SK-N-SH (cell line): ENCODE data around the gene ERC2. TPM values are rescaled to one million over a fixed set of nuclear protein-coding genes. Genes with fewer than 3 reads are reported as not detected.

Experiments
- CTCF ChIA-PET: fragments of 300-600, 350-600 bp; formaldehyde crosslinking; extraction: SDS; loops from one replicate; lab custom pipeline; 2021; lab: Yijun Ruan, JAX
- POLR2A ChIA-PET: fragments of 350-600 bp; sonication (Branson Sonifier 250); formaldehyde crosslinking; extraction: SDS; loops from one replicate; lab custom pipeline; 2020; ENCODE audit warnings: antibody characterized with exemption, inconsistent platforms; lab: Yijun Ruan, JAX
- DNase-seq: peaks from one replicate; pipeline ENCODE4 v3.0.0; 2012
- H2AFZ ChIP-seq: fragments of 200-600 bp; sonication (generic); 2 replicates; pipeline ENCODE4 v1.8.1; 2016; ENCODE audit warnings: antibody characterized with exemption, mild to moderate bottlenecking, low read depth
- H3F3A ChIP-seq: fragments of 200-600 bp; sonication (generic); replicated peaks from 2 replicates; pipeline ENCODE3; 2016; ENCODE audit warnings: antibody characterized with exemption, mild to moderate bottlenecking; ENCODE audit not compliant: insufficient read depth
- H3K27ac ChIP-seq, 2 experiments: fragments of 200-500 bp in 1 of 2; fragments of 200-600 bp in 1 of 2; sonication (Bioruptor generic) in 1 of 2; sonication (generic), shearing (Covaris generic) in 1 of 2; 2 replicates each; pipeline versions ENCODE4 v1.5.1 to v1.6.1; 2014 to 2016; ENCODE audit warnings: low read depth in 2 of 2, inconsistent platforms in 1 of 2, low read length in 1 of 2, mild to moderate bottlenecking in 1 of 2, mixed read lengths in 1 of 2
- H3K27me3 ChIP-seq: fragments of 200-600 bp; sonication (generic), shearing (Covaris generic); 2 replicates; pipeline ENCODE4 v1.6.1; 2016; ENCODE audit warnings: mixed run types; ENCODE audit not compliant: insufficient read depth
- H3K36me3 ChIP-seq, 2 experiments: fragments of 200-500 bp in 1 of 2; fragments of 200-600 bp in 1 of 2; sonication (Bioruptor generic) in 1 of 2; sonication (generic) in 1 of 2; replicated peaks in 1 of 2; 2 replicates each; pipeline versions ENCODE3 to v1.5.1; 2014 to 2016; ENCODE audit warnings: low read length in 1 of 2, mild to moderate bottlenecking in 1 of 2; ENCODE audit not compliant: insufficient read depth in 2 of 2, control insufficient read depth in 1 of 2
- H3K4me1 ChIP-seq, 2 experiments: fragments of 200-500 bp in 1 of 2; fragments of 200-600 bp in 1 of 2; sonication (Bioruptor generic) in 1 of 2; sonication (generic), shearing (Covaris generic) in 1 of 2; 2 replicates each; pipeline versions ENCODE4 v1.5.1 to v1.6.1; 2014 to 2016; ENCODE audit warnings: low read depth in 1 of 2, low read length in 1 of 2, mixed run types in 1 of 2; ENCODE audit not compliant: insufficient read depth in 2 of 2, control insufficient read depth in 1 of 2
- H3K4me2 ChIP-seq: fragments of 200-600 bp; sonication (generic), shearing (Covaris generic); 2 replicates; pipeline ENCODE4 v1.6.1; 2017; ENCODE audit warnings: mixed run types
- H3K4me3 ChIP-seq, 2 experiments: fragments of 200-500 bp in 1 of 2; fragments of 200-600 bp in 1 of 2; sonication (Bioruptor generic) in 1 of 2; sonication (generic), shearing (Covaris generic) in 1 of 2; 2 replicates each; pipeline versions ENCODE4 v1.5.1 to v1.8.1; 2014 to 2016; ENCODE audit warnings: low read depth in 2 of 2, inconsistent platforms in 1 of 2, low read length in 1 of 2, mild to moderate bottlenecking in 1 of 2, mixed read lengths in 1 of 2, moderate library complexity in 1 of 2
- H3K79me2 ChIP-seq: fragments of 200-600 bp; sonication (generic); 2 replicates; pipeline ENCODE4 v1.8.1; 2017; ENCODE audit warnings: mild to moderate bottlenecking; ENCODE audit not compliant: insufficient read depth
- H3K9ac ChIP-seq: fragments of 200-600 bp; sonication (generic); 2 replicates; pipeline ENCODE4 v1.6.1; 2017; ENCODE audit warnings: mixed run types
- H3K9me2 ChIP-seq: fragments of 200-600 bp; sonication (generic); 2 replicates; pipeline ENCODE4 v1.6.1; 2017; ENCODE audit warnings: mixed run types
- H3K9me3 ChIP-seq: fragments of 200-600 bp; sonication (generic); 2 replicates; pipeline ENCODE4 v1.6.1; 2017; ENCODE audit warnings: mixed run types, mild to moderate bottlenecking, moderate library complexity
- H4K20me1 ChIP-seq: fragments of 200-600 bp; sonication (generic); 2 replicates; pipeline ENCODE4 v1.6.1; 2017; ENCODE audit warnings: mild to moderate bottlenecking, mixed run types; ENCODE audit not compliant: insufficient read depth
- CHD2 ChIP-seq: fragments of 150-350 bp; IDR thresholded peaks from 2 replicates; pipeline ENCODE4 v1.6.1; 2018; ENCODE audit warnings: low read length; ENCODE audit not compliant: partially characterized antibody
- CTCF ChIP-seq: fragments of 200-600 bp; sonication (generic); IDR thresholded peaks from 2 replicates; pipeline ENCODE4 v1.6.1; 2017; ENCODE audit warnings: antibody characterized with exemption, mild to moderate bottlenecking, moderate library complexity
- ELF1 ChIP-seq: IDR thresholded peaks from 2 replicates; pipeline ENCODE4 v1.4.0; 2012
- EP300 ChIP-seq, 2 experiments: IDR thresholded peaks; 2 replicates each; pipeline versions ENCODE4 v1.4.0 to v1.6.1; 2012; ENCODE audit warnings: borderline replicate concordance in 1 of 2, low read depth in 1 of 2, low read length in 1 of 2
- EZH2phosphoT487 ChIP-seq: fragments of 200-600 bp; sonication (generic); IDR thresholded peaks from 2 replicates; pipeline ENCODE4 v1.6.1; 2017; ENCODE audit warnings: low read depth, mixed run types, mild to moderate bottlenecking, antibody characterized with exemption, moderate library complexity, borderline replicate concordance
- FOSL2 ChIP-seq: IDR thresholded peaks from 2 replicates; pipeline ENCODE4 v1.4.0; 2012; ENCODE audit warnings: low read depth, mild to moderate bottlenecking, moderate library complexity, borderline replicate concordance
- FOXJ3 ChIP-seq: sonication (generic); formaldehyde crosslinking; IDR thresholded peaks from 2 replicates; pipeline ENCODE4 v1.5.1; 2020; ENCODE audit warnings: mild to moderate bottlenecking, missing genetic modification reagents
- GABPA ChIP-seq: IDR thresholded peaks from 2 replicates; pipeline ENCODE4 v1.4.0; 2012; ENCODE audit warnings: low read depth, mild to moderate bottlenecking
- GATA2 ChIP-seq: sonication (generic); formaldehyde crosslinking; IDR thresholded peaks from 2 replicates; pipeline ENCODE4 v1.5.0; 2020; ENCODE audit warnings: mild to moderate bottlenecking, missing genetic modification reagents
- JUND ChIP-seq: IDR thresholded peaks from 2 replicates; pipeline ENCODE4 v1.4.0; 2012
- MAX ChIP-seq: IDR thresholded peaks from 2 replicates; pipeline ENCODE4 v1.4.0; 2012; ENCODE audit warnings: low read depth
- MXI1 ChIP-seq: IDR thresholded peaks from 2 replicates; pipeline ENCODE4 v1.6.1; 2012; ENCODE audit warnings: mild to moderate bottlenecking, low read depth, low read length, improper control_type of control experiment
- NRF1 ChIP-seq: IDR thresholded peaks from 2 replicates; pipeline ENCODE4 v1.6.1; 2012; ENCODE audit warnings: low read depth, mild to moderate bottlenecking, low read length
- PBX3 ChIP-seq: IDR thresholded peaks from 2 replicates; pipeline ENCODE4; 2012
- RAD21 ChIP-seq: IDR thresholded peaks from 2 replicates; pipeline ENCODE4 v1.6.1; 2012; ENCODE audit warnings: mild to moderate bottlenecking, low read length
- REST ChIP-seq: IDR thresholded peaks from 2 replicates; pipeline ENCODE4 v1.6.1; 2012; ENCODE audit warnings: mild to moderate bottlenecking, low read depth, low read length, moderate library complexity
- SIN3A ChIP-seq: IDR thresholded peaks from 2 replicates; pipeline ENCODE4 v1.6.1; 2012; ENCODE audit warnings: low read depth, mild to moderate bottlenecking, low read length, moderate library complexity, borderline replicate concordance
- SMC3 ChIP-seq: IDR thresholded peaks from 2 replicates; pipeline ENCODE4 v1.6.1; 2012; ENCODE audit warnings: low read depth, low read length, improper control_type of control experiment
- TCF12 ChIP-seq: IDR thresholded peaks from 2 replicates; pipeline ENCODE4 v1.4.0; 2012
- TEAD4 ChIP-seq: IDR thresholded peaks from 2 replicates; pipeline ENCODE4 v1.4.0; 2012; ENCODE audit warnings: mild to moderate bottlenecking, borderline replicate concordance; ENCODE audit not compliant: insufficient read depth
- USF1 ChIP-seq: IDR thresholded peaks from 2 replicates; pipeline ENCODE4 v1.4.0; 2012; ENCODE audit warnings: low read depth, borderline replicate concordance
- YY1 ChIP-seq: IDR thresholded peaks from 2 replicates; pipeline ENCODE4 v1.4.0; 2012; ENCODE audit warnings: low read depth, mild to moderate bottlenecking
- WGBS: methylation state at CpG from one replicate; pipeline ENCODE4 v1.1.6; 2017; ENCODE audit warnings: low lambda C conversion rate; 5-methylcytosine and 5-hydroxymethylcytosine counted together
- polyA plus RNA-seq, 3 experiments: library from polyadenylated mRNA; depleted of rRNA; stranded (reverse); fragments of >200 nt; gene quantifications; 2 replicates each; pipeline ENCODE4 v1.2.3, GENCODE V29; 2012

Gene ERC2
- polyA plus RNA-seq, 1 of the 3 experiments (the other 2 are of a cell fraction): 1.6 TPM

GRCh38 chr3:55525436-55525835 is 942.8 kb downstream of the ERC2 start:
- H3K79me2 ChIP-seq: no peaks in the 10 kb centered on the region
- no peaks in the 10 kb centered on the region for H3K36me3 ChIP-seq
- H3K4me3 ChIP-seq: no peak overlapping the region
- H3F3A ChIP-seq: peaks cover 6% of the 10 kb centered on the region
- ChIA-PET POLR2A (no interaction called here), CTCF (no interaction called here)
- DNase-seq: no peak
- no peaks in the 10 kb centered on the region for H3K27me3 ChIP-seq
- no peak overlapping the region for H3K4me2 ChIP-seq
- no peak overlapping the region for H2AFZ ChIP-seq
- no peaks in the 10 kb centered on the region for H4K20me1 ChIP-seq
- 57% methylated on average over 1 of the region's 3 CpGs for WGBS
- no peaks in the 10 kb centered on the region for H3K9me3 ChIP-seq
- TF ChIP-seq SMC3 (no peak), TCF12 (no peak), MAX (no peak), JUND (no peak), TEAD4 (no peak), REST (no peak), GABPA (no peak), EP300 (IDR thresholded peaks at IDR 0.05; ENCODE audit: borderline replicate concordance in 1 of 2, low read depth in 1 of 2, low read length in 1 of 2) (no peak), FOSL2 (no peak), YY1 (no peak), CHD2 (no peak), RAD21 (no peak)
- no peak overlapping the region for H3K9ac ChIP-seq
- peaks cover 3 to 8% of the 10 kb centered on the region in 2 experiments; a peak in 2 of 4 replicates for H3K4me1 ChIP-seq
- no peak overlapping the region for H3K27ac ChIP-seq
- H3K9me2 ChIP-seq: no peaks in the 10 kb centered on the region

GRCh38 chr3:55524565-55525244 is 943.6 kb downstream of the ERC2 start:
- H3K4me2 ChIP-seq: 0 out of 2 replicates have a peak overlapping the region, but pooled peaks have one; percentile 5
- no peak for DNase-seq
- no peak overlapping the region for H2AFZ ChIP-seq
- H3K4me1 ChIP-seq: peaks cover 3 to 8% of the 10 kb centered on the region in 2 experiments; a peak in 2 of 4 replicates
- POLR2A ChIA-PET: no interaction called here
- peaks cover 6% of the 10 kb centered on the region for H3F3A ChIP-seq
- CTCF ChIA-PET: interaction anchor here (0.8 kb wide), 2 partner anchors 20 to 25 kb away, joined by 3 to 4 read pairs; no protein-coding TSS in a partner anchor
- no peak overlapping the region for H3K9ac ChIP-seq
- no peaks in the 10 kb centered on the region for H3K79me2 ChIP-seq
- H3K9me2 ChIP-seq: no peaks in the 10 kb centered on the region
- no peaks in the 10 kb centered on the region for H3K27me3 ChIP-seq
- WGBS: 55% methylated on average over 4 of the region's 4 CpGs
- no peaks in the 10 kb centered on the region for H3K36me3 ChIP-seq
- H3K9me3 ChIP-seq: no peaks in the 10 kb centered on the region
- H3K4me3 ChIP-seq: no peak overlapping the region
- no peaks in the 10 kb centered on the region for H4K20me1 ChIP-seq
- H3K27ac ChIP-seq: no peak overlapping the region
- peak; percentile 20; the same call in 1 of the 2 replicates for TF ChIP-seq CTCF
- no peak for TF ChIP-seq NRF1
- TF ChIP-seq EZH2phosphoT487: no peak
- TF ChIP-seq USF1: no peak
- no peak for TF ChIP-seq MXI1
- TF ChIP-seq FOXJ3 (CRISPR knock-in tag): no peak
- TF ChIP-seq GATA2: no peak
- TF ChIP-seq JUND: peak; percentile 33; the same call in 1 of the 2 replicates
- TF ChIP-seq ELF1: no peak
- peak; percentile 51 for TF ChIP-seq PBX3
- TF ChIP-seq SIN3A: no peak
